Activated naive CD8-positive, alpha-beta T cell treated with anti-CD3 and anti-CD28 coated beads, Interleukin-2, amount 50 U/mL, for 24 hours (primary cell): ENCODE results near the gene BGN.

ENCODE experiments used
- ATAC-seq: fragments of 150-1000 bp; cut with Tn5 transposase; one replicate; pipeline ENCODE4 v1.10.0; 2021
- DNase-seq: peaks from one replicate; pipeline ENCODE4 v3.0.0; 2021
- H3K27ac Mint-ChIP-seq: one replicate; pipeline ENCODE4 v1.8.0; 2021; ENCODE audit warnings: mild to moderate bottlenecking, mixed read lengths
- H3K27me3 Mint-ChIP-seq: one replicate; pipeline ENCODE4 v1.8.0; 2021; ENCODE audit warnings: mixed read lengths
- H3K36me3 Mint-ChIP-seq: one replicate; pipeline ENCODE4 v1.8.0; 2021; ENCODE audit warnings: low read depth, mixed read lengths
- H3K4me1 Mint-ChIP-seq: one replicate; pipeline ENCODE4 v1.8.0; 2021; ENCODE audit warnings: mixed read lengths
- H3K4me3 Mint-ChIP-seq: one replicate; pipeline ENCODE4 v1.8.0; 2021; ENCODE audit warnings: mild to moderate bottlenecking, moderate library complexity, mixed read lengths
- H3K9me3 Mint-ChIP-seq: one replicate; pipeline ENCODE4 v1.8.0; 2021; ENCODE audit warnings: mixed read lengths

The BGN gene

DNA sequence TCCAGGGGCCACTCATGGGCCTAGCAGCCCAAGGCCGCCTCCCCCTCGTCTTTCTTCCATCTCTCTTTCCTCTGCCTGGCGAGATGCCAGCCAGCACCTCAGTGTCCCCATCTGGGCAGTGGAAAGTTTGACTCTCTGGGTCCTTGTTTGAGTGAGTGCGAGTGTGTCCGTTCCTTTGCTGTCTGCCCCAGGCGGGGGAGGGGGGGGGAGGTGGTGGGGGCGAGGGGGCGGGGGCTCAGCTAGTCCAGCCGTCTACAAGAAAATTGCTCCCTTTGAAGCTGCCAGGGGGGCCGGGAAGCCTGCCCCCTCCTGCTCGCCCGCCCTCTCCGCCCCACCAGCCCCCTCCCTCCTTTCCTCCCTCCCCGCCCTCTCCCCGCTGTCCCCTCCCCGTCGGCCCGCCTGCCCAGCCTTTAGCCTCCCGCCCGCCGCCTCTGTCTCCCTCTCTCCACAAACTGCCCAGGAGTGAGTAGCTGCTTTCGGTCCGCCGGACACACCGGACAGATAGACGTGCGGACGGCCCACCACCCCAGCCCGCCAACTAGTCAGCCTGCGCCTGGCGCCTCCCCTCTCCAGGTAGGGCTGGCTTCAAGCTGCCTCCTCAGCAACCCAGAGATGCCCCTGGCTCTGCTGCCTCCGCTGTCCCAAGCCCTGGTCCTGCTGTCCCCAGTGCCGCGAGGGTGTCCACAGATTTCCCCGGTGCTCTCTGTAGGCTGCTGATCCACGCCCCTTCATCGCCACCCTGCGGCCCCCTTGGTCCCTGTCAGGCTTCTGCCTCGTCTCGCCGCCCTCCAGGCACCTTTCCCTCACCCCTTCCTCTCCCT, at the start of gene BGN:
Gene BGN, plus strand, starts transcription at position 440 of the 821 bp plus-strand sequence. CDS start 9,652 bp downstream, outside the sequence.
- DNase-seq (no peak), ATAC-seq (no peak)
- Mint-ChIP-seq H3K27me3 (peaks cover 3% of the 10 kb centered on the region), H3K27ac (no peak within 1 kb of the TSS), H3K36me3 (no peaks in the 10 kb centered on the region), H3K4me1 (no peaks in the 10 kb centered on the region), H3K4me3 (no peak within 1 kb of the TSS), H3K9me3 (no peaks in the 10 kb centered on the region)

DNA sequence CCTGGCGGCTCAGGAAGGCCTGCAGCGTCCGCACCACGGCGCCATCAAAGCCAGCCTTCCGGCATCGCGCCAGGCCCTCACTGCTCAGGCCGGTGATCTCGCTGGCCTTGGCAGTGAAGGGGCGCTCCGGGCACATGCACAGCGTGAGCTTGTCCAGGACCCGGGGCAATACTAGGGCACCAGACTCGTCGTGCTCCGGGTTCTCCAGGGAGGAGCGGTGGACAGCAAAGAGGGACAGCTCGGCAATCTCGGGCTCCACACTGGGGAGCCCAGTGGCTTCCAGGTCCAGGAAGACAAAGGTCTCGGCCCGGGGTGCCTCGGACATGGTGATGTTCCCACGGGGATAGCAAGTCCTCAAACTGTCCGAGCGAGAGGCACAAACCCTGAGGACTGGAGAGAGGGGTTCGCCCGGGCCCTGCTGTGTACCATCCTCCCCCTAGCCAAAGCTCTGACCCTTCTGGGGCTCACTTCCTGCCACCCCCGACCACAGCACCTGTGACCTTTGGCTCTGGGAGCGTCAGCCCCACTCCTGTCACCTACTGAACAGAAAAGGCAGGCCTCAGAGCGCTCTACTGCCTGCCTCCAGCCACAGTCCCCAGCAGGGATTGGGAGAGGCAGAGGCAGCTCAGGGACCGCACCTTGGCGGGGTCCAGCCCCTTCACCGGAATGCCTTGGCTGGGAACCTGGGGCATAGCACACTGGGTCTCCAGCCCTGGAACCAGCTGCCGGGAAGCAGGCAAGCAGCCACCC, 49.5 kb upstream of the BGN start:
- ATAC-seq = no peak
- Mint-ChIP-seq H3K4me3 (no peak overlapping the region), H3K36me3 (peaks cover 3% of the 10 kb centered on the region)

DNA sequence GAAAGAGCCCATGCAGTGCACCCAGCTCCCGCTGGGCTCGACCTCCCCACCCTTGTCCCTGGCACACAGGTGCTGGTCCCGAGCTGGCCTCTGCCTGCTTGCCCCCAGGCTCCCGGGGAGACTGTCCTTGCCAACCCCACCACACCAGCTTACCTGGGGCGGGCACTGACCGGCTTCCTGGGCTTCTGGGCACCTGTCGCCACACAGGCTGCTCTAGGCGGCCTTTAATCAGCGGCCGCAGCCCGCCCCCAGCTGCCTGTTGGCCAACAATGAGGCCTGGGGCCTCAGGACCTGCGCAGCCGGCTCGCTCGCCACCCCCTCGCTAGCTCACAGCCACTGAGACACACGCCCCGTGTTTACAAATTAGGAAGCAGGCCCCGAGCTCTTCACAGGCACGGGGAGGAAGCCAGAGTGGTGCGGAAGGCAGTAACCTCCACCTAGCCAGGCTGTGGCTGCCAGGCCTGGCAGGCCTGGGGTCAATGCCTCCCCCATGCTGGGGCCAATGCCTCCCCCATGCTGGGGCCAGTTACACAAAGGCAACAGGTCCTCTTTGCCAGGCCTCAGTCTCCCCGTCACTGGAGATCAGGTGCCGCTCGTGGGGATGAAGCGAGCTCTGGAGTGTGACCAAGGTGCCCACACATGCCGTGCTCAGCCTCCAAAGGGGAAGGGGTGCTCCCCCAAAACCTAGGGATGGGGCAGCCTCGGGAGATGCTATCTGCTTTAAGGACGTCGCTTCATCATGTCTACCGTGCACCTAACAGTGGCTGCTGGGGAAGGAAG, 48.7 kb upstream of the BGN start, which contains the start of gene TREX2:
Gene TREX2, minus strand, starts transcription at position 201 of the 780 bp plus-strand sequence. CDS start 626 bp downstream, outside the sequence.
- ATAC-seq = no peak
- H3K27ac Mint-ChIP-seq = no peak within 1 kb of the TSS
- H3K9me3 Mint-ChIP-seq = no peaks in the 10 kb centered on the region
- no peak for DNase-seq
- H3K4me1 Mint-ChIP-seq = no peaks in the 10 kb centered on the region
- H3K36me3 Mint-ChIP-seq = peaks cover 3% of the 10 kb centered on the region
- no peaks in the 10 kb centered on the region for H3K27me3 Mint-ChIP-seq
- H3K4me3 Mint-ChIP-seq = no peak within 1 kb of the TSS

More for the DNA sequence above, 49.5 kb upstream of the BGN start:
- Mint-ChIP-seq H3K9me3 (no peaks in the 10 kb centered on the region), H3K27me3 (no peaks in the 10 kb centered on the region), H3K4me1 (no peaks in the 10 kb centered on the region), H3K27ac (no peak overlapping the region)
- DNase-seq = no peak

DNA sequence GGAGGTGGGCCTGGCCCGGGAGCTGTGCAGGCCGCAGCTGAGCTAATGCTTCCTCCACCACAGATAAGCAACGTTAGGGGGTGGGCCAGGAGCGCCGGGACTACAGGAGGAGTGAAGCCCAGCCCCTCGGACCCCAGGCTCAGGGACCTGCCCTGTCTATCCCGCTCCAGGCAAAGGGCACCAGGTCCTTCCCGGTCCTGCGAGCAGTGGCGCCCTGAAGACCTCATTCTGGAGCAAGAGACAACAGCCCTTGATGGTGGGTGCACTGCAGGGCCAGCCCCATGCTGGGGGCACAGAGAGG, 48.2 kb upstream of the BGN start:
- Mint-ChIP-seq H3K36me3 (peaks cover 3% of the 10 kb centered on the region), H3K4me1 (no peaks in the 10 kb centered on the region), H3K27me3 (no peaks in the 10 kb centered on the region), H3K9me3 (no peaks in the 10 kb centered on the region), H3K27ac (no peak overlapping the region), H3K4me3 (no peak overlapping the region)
- DNase-seq = no peak
- no peak for ATAC-seq

DNA sequence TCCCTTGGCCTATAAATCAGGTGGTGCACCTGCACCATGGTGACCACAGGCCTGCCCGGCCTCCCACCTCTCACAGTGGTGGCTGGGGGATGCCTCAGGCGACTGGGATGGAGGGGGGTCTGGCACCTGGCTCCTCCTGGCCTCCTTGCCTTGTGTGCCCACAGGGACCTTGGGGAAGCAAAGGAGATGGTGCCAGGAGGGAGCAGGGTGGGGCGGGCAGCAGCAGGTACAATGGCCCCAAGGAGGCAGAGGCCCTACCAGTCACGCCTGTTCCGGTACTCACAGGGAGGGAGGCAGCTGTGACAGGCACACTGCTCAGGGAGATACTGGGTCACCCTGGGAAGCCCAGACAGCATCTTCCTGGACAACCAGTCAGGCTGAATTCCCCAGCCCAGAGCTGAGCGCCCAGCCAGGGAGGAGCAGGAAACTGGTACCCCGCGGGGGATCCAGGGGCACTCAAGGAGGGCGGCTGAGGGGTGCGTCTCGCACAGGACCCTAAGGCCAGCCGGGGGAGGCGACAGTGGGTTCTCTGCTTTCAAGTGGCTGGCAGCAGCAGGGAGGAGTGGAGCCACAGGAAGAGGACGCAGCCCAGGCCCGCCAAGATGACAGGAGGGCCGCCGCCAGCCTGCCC, 47.7 kb upstream of the BGN start:
- Mint-ChIP-seq H3K4me1 (no peaks in the 10 kb centered on the region), H3K36me3 (peaks cover 3% of the 10 kb centered on the region), H3K27me3 (no peaks in the 10 kb centered on the region), H3K27ac (no peak overlapping the region), H3K9me3 (no peaks in the 10 kb centered on the region), H3K4me3 (no peak overlapping the region)
- DNase-seq (no peak), ATAC-seq (no peak)

DNA sequence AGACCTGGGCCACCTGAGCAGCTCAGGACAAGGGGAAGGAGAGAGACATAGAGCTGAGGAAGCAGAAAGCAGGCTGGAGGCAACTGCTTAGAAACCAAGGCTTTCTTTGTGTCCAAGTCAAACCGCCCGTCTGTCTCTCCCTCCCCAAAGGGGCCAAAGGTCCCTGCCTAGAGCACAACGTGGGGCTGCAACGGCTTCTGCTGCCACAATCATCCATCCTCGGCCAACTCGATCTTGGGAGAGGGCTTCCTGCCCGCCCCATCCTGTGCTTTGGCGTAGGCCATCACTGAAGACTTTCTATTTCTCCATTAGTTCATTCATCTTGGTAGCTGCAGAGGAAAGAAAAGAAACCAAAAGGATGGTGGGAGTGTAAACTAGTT, 47.2 kb upstream of the BGN start:
- Mint-ChIP-seq H3K4me3 (no peak overlapping the region), H3K4me1 (no peaks in the 10 kb centered on the region), H3K9me3 (no peaks in the 10 kb centered on the region), H3K27ac (no peak overlapping the region), H3K27me3 (no peaks in the 10 kb centered on the region), H3K36me3 (peaks cover 3% of the 10 kb centered on the region)
- DNase-seq = no peak
- no peak for ATAC-seq

DNA sequence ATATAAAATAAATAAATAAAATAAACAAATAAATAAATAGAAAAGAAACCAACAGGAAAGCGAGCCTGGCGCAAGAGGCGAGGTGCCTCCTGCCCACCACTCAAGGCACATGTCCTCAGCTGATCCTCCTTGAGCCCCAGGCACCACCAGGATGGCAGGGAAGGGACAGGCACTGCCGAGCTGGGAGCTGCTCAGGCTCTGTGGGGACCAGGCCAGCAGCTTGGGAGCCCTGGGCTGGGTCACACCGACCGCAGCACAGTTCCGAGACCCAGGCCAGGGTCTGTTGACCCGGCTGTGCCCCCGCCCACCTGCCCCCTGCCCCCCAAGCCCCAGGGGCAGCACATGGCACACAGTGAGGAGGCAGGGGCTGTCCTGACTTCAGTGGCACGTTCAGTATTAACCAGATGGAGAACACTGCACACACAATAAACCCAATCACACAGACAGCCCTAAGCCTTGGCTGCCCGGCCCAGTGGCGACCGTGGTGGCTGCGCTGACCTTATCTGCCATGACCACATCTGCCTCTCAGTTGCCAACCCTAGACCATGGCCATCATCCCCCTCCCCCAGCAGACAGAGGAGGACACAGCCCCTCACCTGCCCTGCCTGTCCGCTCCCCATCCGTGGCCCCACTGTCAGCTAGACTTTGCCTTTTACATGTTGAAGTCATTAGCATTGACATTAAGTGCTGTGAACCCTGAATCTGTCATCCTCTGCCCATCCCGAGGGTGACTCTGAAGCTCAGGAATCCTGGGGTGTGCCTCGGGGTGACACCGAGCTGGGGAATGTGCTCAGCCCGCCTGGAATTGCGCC, 46.0 kb upstream of the BGN start:
- no peak for ATAC-seq
- no peaks in the 10 kb centered on the region for H3K27me3 Mint-ChIP-seq
- H3K9me3 Mint-ChIP-seq = no peaks in the 10 kb centered on the region
- no peak for DNase-seq
- no peaks in the 10 kb centered on the region for H3K4me1 Mint-ChIP-seq
- peaks cover 3% of the 10 kb centered on the region for H3K36me3 Mint-ChIP-seq
- H3K4me3 Mint-ChIP-seq = no peak overlapping the region
- H3K27ac Mint-ChIP-seq = no peak overlapping the region

DNA sequence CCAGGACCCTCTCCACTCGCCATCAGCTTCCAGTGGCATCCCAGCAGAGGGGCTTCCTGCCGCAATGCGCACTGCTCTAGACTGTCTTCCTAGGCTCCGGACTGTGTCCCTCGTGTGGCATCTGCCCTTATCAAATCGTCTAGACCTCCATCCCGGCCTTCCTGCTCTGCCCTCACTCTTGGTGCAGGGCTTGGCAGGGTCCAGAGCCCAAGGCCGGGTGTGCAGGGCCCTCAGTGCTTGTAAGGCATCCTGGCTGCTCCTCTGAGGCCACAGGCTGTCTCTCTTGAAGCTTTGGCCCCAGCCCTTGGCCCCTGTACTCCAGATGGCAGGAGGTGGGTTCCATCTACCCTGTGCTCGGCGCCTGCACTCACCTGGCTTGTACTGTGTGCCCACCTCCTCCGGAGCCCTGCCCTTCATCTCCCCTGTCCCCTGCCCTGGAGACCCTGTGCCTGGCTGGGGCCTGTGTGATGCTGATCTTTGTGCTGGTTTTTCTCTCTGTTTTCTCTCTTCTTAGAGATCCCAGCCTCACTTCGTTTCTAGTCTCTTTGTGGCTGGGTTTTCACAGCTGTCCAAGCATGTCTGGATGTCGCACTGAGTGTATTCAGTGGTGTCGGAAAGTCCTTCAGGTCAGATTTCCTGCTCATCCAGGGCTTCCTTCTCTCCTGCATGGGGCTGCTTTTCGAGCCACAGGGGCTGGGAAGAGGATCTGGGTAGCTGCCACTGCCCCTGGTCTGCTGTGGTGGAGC, 45.2 kb upstream of the BGN start:
- H3K36me3 Mint-ChIP-seq = peaks cover 3% of the 10 kb centered on the region
- no peaks in the 10 kb centered on the region for H3K4me1 Mint-ChIP-seq
- H3K27me3 Mint-ChIP-seq = no peaks in the 10 kb centered on the region
- H3K9me3 Mint-ChIP-seq = no peaks in the 10 kb centered on the region
- DNase-seq (no peak), ATAC-seq (no peak)
- H3K4me3 Mint-ChIP-seq = no peak overlapping the region
- no peak overlapping the region for H3K27ac Mint-ChIP-seq

DNA sequence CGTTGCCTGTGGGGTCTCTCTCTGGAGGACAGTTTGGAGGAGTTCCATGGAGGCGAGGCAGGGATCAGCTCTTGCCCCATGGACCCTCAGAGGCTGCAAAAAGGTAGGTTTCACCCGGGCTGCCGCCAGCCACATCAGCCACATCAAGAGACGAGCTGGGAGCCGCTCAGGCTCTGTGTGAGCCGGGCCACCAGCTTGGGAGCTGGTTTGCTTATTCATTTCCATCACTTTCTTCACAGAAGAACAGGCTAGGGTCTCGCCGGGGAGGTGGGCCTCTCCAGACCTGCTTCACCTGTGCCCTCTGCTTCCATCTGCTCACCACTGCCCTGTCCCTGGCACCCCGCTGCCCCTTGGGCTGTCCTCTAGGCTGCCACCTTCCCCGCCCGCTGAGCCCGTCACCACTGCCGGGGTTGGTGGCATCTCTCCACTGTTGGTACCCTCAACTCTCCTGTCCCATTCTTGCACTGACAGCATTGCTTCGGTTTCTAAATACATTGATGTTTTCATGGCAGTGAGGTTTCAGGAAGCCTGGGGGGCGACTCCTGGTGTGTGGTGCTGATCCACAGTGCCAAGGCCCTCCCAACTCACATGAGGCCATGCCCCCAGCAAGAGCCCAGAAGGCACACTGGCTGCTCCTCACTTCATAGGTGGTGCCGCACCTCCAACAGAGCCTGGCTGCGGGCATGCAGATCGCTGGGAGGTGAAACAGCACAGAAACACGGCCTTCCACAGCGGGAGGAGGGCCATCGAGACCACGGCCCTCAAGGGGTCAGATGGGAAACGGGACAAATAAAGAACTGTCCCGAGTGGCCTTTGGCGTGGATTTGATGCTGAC, 44.4 kb upstream of the BGN start:
- Mint-ChIP-seq H3K4me1 (no peaks in the 10 kb centered on the region), H3K27me3 (no peaks in the 10 kb centered on the region), H3K36me3 (peaks cover 3% of the 10 kb centered on the region), H3K4me3 (no peak overlapping the region), H3K27ac (no peak overlapping the region), H3K9me3 (no peaks in the 10 kb centered on the region)
- ATAC-seq = no peak
- DNase-seq = no peak

DNA sequence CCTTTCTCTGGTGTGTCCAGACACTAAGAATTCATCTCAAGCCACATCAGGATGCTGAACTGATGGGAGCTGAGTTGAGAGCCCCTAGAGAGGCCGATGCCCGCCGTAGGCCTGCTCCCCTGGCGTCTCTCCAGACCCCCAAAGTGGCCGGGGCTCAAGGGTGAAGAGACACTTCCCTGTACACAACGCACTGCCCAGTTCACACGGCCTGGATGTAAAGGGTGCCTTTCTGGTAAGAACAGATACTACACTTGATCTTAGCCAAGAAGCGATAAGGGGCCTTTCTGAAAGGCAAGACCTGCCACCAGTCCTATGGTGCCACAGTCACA, 43.9 kb upstream of the BGN start:
- H3K36me3 Mint-ChIP-seq = peaks cover 3% of the 10 kb centered on the region
- ATAC-seq = no peak
- H3K4me1 Mint-ChIP-seq = no peaks in the 10 kb centered on the region
- no peak overlapping the region for H3K27ac Mint-ChIP-seq
- no peak for DNase-seq
- H3K27me3 Mint-ChIP-seq = no peaks in the 10 kb centered on the region
- H3K9me3 Mint-ChIP-seq = no peaks in the 10 kb centered on the region
- no peak overlapping the region for H3K4me3 Mint-ChIP-seq

DNA sequence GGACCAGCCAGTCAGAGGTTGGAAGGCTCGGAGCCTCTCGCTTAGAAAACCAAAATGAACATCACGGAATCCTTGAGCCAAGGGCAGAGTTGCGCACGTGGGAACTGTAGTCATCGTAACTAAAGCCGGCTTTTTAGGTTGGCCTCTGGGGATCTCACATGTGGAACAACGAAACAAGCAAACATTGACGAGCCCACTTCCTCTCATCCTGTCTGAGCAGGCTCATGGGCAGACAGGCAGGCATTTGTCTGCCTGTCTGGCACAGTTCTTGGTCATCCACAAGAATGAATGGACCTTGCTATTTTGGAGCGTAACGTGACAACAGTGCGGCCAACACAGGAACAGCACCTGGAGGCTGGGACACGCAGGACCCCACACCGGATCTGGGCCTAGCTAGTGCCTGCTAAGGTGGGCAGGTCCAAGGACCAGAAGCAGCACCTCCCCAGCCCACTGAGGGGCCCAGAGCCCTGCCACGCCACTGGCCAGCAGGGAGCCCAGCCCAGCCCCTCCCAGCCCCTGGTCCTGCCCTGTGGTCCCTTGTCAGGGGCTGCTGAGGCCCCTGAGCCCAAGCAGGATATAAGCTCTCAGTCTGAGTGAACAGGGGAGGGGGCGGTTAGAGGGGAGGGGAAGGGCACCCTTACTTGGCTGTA, 39.8 kb upstream of the BGN start:
- Mint-ChIP-seq H3K36me3 (peaks cover 11% of the 10 kb centered on the region), H3K27me3 (no peaks in the 10 kb centered on the region), H3K4me1 (no peaks in the 10 kb centered on the region), H3K9me3 (no peaks in the 10 kb centered on the region), H3K4me3 (no peak overlapping the region), H3K27ac (no peak overlapping the region)
- ATAC-seq (no peak), DNase-seq (no peak)

DNA sequence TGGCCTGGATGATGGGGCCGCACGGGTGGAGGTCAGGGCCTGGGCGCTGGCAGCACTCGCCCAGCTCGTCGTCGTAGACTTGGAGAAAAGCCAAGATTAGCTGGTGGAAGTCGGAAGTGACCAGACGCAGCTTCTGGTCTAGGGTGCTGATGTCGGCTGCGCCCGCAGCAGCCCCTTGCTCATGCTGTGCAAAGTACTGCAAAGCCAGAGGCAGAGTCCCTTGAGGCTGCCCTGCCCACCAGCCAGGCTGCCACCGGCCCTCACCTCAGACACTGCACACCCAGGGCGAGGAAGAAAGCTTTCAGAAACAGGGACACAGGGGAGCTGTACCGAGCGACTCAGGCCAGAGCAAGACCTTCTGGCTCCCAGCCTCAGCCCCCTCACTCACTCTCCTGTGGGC, 39.2 kb upstream of the BGN start:
- H3K4me1 Mint-ChIP-seq = no peaks in the 10 kb centered on the region
- no peak for DNase-seq
- no peaks in the 10 kb centered on the region for H3K9me3 Mint-ChIP-seq
- H3K27ac Mint-ChIP-seq = no peak overlapping the region
- no peak for ATAC-seq
- H3K27me3 Mint-ChIP-seq = no peaks in the 10 kb centered on the region
- peaks cover 13% of the 10 kb centered on the region for H3K36me3 Mint-ChIP-seq
- no peak overlapping the region for H3K4me3 Mint-ChIP-seq
